Neural progenitor cell (in vitro differentiated cells): Measurements from ENCODE around the gene SLC17A2. TPM values are rescaled to one million over a fixed set of nuclear protein-coding genes. Genes with fewer than 3 reads are reported as not detected.

Experiments
- DNase-seq: peaks from one replicate; pipeline ENCODE4 v3.0.0-alpha.2; 2016; ENCODE audit warnings: low spot score
- H2AFZ ChIP-seq: fragments of 200-600 bp; sonication (generic); replicated peaks from 2 replicates; pipeline ENCODE4 v1.6.1; 2016; ENCODE audit warnings: antibody characterized with exemption
- H3F3A ChIP-seq: fragments of 200-600 bp; sonication (generic); 2 replicates; pipeline ENCODE4 v1.6.1; 2016; ENCODE audit warnings: antibody characterized with exemption, low read depth
- H3K27ac ChIP-seq: fragments of 200-600 bp; sonication (generic); 2 replicates; pipeline ENCODE4 v1.5.1; 2016; ENCODE audit warnings: mild to moderate bottlenecking
- H3K27me3 ChIP-seq: fragments of 200-600 bp; sonication (generic); 2 replicates; pipeline ENCODE4 v1.6.1; 2016; ENCODE audit warnings: mild to moderate bottlenecking, moderate library complexity
- H3K36me3 ChIP-seq: fragments of 200-600 bp; sonication (generic); 2 replicates; pipeline ENCODE4 v1.5.1; 2016
- H3K4me1 ChIP-seq: fragments of 200-600 bp; sonication (generic); 2 replicates; pipeline ENCODE4 v1.6.1; 2016; ENCODE audit warnings: mixed run types
- H3K4me2 ChIP-seq: fragments of 200-600 bp; sonication (generic); 2 replicates; pipeline ENCODE4 v1.6.1; 2016
- H3K4me3 ChIP-seq: fragments of 200-600 bp; sonication (generic); 2 replicates; pipeline ENCODE4 v1.5.1; 2016
- H3K79me2 ChIP-seq: fragments of 200-600 bp; sonication (generic); 2 replicates; pipeline ENCODE4 v1.6.1; 2016; ENCODE audit warnings: low read depth
- H3K9ac ChIP-seq: fragments of 200-600 bp; sonication (generic); 2 replicates; pipeline ENCODE4 v1.6.1; 2016
- H3K9me3 ChIP-seq: fragments of 200-600 bp; sonication (generic); 2 replicates; pipeline ENCODE4 v1.5.1; 2016; ENCODE audit warnings: low read depth
- H4K20me1 ChIP-seq: fragments of 200-600 bp; sonication (generic); 2 replicates; pipeline ENCODE4 v1.6.1; 2016; ENCODE audit warnings: low read depth
- H3K27ac Mint-ChIP-seq: 3 replicates; pipeline ENCODE4 v1.8.0; 2021; ENCODE audit warnings: mixed read lengths
- H3K27me3 Mint-ChIP-seq: 2 replicates; pipeline ENCODE4 v1.8.0; 2022; ENCODE audit warnings: low read depth, mild to moderate bottlenecking, inconsistent platforms, moderate library complexity, mixed read lengths; ENCODE audit not compliant: insufficient read depth
- H3K36me3 Mint-ChIP-seq: 3 replicates; pipeline ENCODE4 v1.8.0; 2021; ENCODE audit warnings: mixed read lengths
- H3K4me1 Mint-ChIP-seq: 3 replicates; pipeline ENCODE4 v1.8.0; 2021; ENCODE audit warnings: mixed read lengths
- H3K4me3 Mint-ChIP-seq: 3 replicates; pipeline ENCODE4 v1.8.0; 2021; ENCODE audit warnings: mild to moderate bottlenecking, moderate library complexity, mixed read lengths
- H3K9me3 Mint-ChIP-seq: 3 replicates; pipeline ENCODE4 v1.8.0; 2020; ENCODE audit warnings: mixed read lengths
- CTCF ChIP-seq: fragments of 200-600 bp; sonication (generic); IDR thresholded peaks from 2 replicates; pipeline ENCODE4 v1.5.1; 2017; ENCODE audit warnings: antibody characterized with exemption, mild to moderate bottlenecking
- EZH2 ChIP-seq: fragments of 200-600 bp; sonication (generic); IDR thresholded peaks from 2 replicates; pipeline ENCODE4 v1.6.1; 2017; ENCODE audit warnings: antibody characterized with exemption, mild to moderate bottlenecking, moderate library complexity
- EZH2phosphoT487 ChIP-seq: fragments of 200-600 bp; sonication (generic); IDR thresholded peaks from 2 replicates; pipeline ENCODE4 v1.6.1; 2017; ENCODE audit warnings: antibody characterized with exemption
- total RNA-seq: library from RNA; depleted of rRNA; stranded (reverse); fragments of >200 nt; gene quantifications from 2 replicates; pipeline ENCODE4 v1.2.3, GENCODE V29; 2015; ENCODE audit warnings: low replicate concordance

Gene SLC17A2
- total RNA-seq, 1 donor from 2014 or later: not detected

GRCh38 chr6:25878721-25879322, 51.7 kb downstream of the SLC17A2 start:
- Histone ChIP-seq H3K4me3 (no peak overlapping the region), H3K4me2 (no peak overlapping the region), H3K4me1 (no peaks in the 10 kb centered on the region), H4K20me1 (no peaks in the 10 kb centered on the region), H3K27me3 (peaks cover 12% of the 10 kb centered on the region), H3K9ac (no peak overlapping the region), H3K27ac (no peak overlapping the region), H3K36me3 (no peaks in the 10 kb centered on the region), H3K9me3 (no peaks in the 10 kb centered on the region), H3K79me2 (no peaks in the 10 kb centered on the region), H3F3A (no peaks in the 10 kb centered on the region), H2AFZ (no peak overlapping the region)
- H3K4me3 Mint-ChIP-seq: no peak overlapping the region
- TF ChIP-seq EZH2 (no peak), CTCF (no peak), EZH2phosphoT487 (no peak)
- no peak overlapping the region for H3K27ac Mint-ChIP-seq
- no peaks in the 10 kb centered on the region for H3K36me3 Mint-ChIP-seq
- no peaks in the 10 kb centered on the region for H3K4me1 Mint-ChIP-seq
- H3K27me3 Mint-ChIP-seq: no peaks in the 10 kb centered on the region
- DNase-seq: no peak
- H3K9me3 Mint-ChIP-seq: no peaks in the 10 kb centered on the region

- Histone ChIP-seq H4K20me1 (no peaks in the 10 kb centered on the region), H3K4me3 (no peak overlapping the region), H3K4me1 (no peaks in the 10 kb centered on the region), H3K4me2 (no peak overlapping the region), H3K27ac (no peak overlapping the region), H3K79me2 (no peaks in the 10 kb centered on the region), H3K9me3 (no peaks in the 10 kb centered on the region), H3K27me3 (peaks cover 2% of the 10 kb centered on the region), H3K9ac (no peak overlapping the region), H3K36me3 (no peaks in the 10 kb centered on the region), H3F3A (no peaks in the 10 kb centered on the region), H2AFZ (no peak overlapping the region)
- Mint-ChIP-seq H3K27ac (no peak overlapping the region), H3K36me3 (no peaks in the 10 kb centered on the region), H3K9me3 (no peaks in the 10 kb centered on the region), H3K4me3 (no peak overlapping the region), H3K27me3 (no peaks in the 10 kb centered on the region), H3K4me1 (no peaks in the 10 kb centered on the region)
- TF ChIP-seq EZH2phosphoT487 (no peak), CTCF (no peak)
- DNase-seq: no peak
These were observed 54.4 kb downstream of the SLC17A2 start for GRCh38 chr6:25875926-25876602.

DNA sequence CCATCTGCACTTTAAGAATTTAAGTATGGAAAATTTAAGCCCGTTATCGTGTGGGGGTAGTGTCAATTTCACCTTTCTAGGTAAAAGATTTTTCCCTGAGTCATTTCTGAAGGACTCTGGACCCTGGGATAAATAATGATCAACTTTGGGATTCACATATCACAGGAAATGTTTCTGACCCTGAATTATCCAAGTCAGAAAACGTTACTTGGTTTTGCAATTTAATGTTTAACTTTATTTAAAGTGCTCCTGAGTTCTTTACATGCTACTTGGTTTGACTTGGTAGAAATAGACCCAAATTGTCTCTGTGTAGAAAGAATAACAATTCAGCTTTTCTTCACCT, 55.0 kb downstream of the SLC17A2 start:
- Histone ChIP-seq H3K4me2 (no peak overlapping the region), H3K4me1 (no peaks in the 10 kb centered on the region), H3K9ac (no peak overlapping the region), H3K4me3 (no peak overlapping the region), H4K20me1 (no peaks in the 10 kb centered on the region), H3K36me3 (no peaks in the 10 kb centered on the region), H3K9me3 (no peaks in the 10 kb centered on the region), H3F3A (no peaks in the 10 kb centered on the region), H3K79me2 (no peaks in the 10 kb centered on the region), H3K27me3 (no peaks in the 10 kb centered on the region), H3K27ac (no peak overlapping the region), H2AFZ (no peak overlapping the region)
- Mint-ChIP-seq H3K4me1 (no peaks in the 10 kb centered on the region), H3K4me3 (no peak overlapping the region), H3K9me3 (no peaks in the 10 kb centered on the region), H3K27me3 (no peaks in the 10 kb centered on the region), H3K36me3 (no peaks in the 10 kb centered on the region), H3K27ac (no peak overlapping the region)
- no peak for DNase-seq
- no peak for TF ChIP-seq CTCF
- no peak for TF ChIP-seq EZH2phosphoT487
